Lower lobe of right lung (tissue), 2 donors: ENCODE results near the gene CFC1. TPM values are rescaled to one million over a fixed set of nuclear protein-coding genes. Genes with fewer than 3 reads are reported as not detected.
"Not testable (repeated sequence)": the region's sequence is repeated elsewhere in the genome, so short reads cannot be mapped to it uniquely, and the experiment has no call there.

Experiments used
- ATAC-seq, 2 donors: fragments of 200-7000 bp; cut with Tn5 transposase; one replicate each; pipeline ENCODE4 v1.9.1; 2020 to 2022; ENCODE audit warnings: mild to moderate bottlenecking in 2 of 2, moderate library complexity in 2 of 2
- DNase-seq: peaks from one replicate; pipeline ENCODE4 v3.0.0-alpha.2; 2020
- H3K27ac ChIP-seq: fragments of 200-600 bp; one replicate; pipeline ENCODE4 v1.8.0; 2022
- H3K27me3 ChIP-seq: fragments of 200-600 bp; one replicate; pipeline ENCODE4 v1.8.0; 2022; ENCODE audit warnings: low read depth
- H3K36me3 ChIP-seq: fragments of 200-600 bp; one replicate; pipeline ENCODE4 v1.8.0; 2022; ENCODE audit warnings: mild to moderate bottlenecking
- H3K4me1 ChIP-seq: fragments of 200-600 bp; one replicate; pipeline ENCODE4 v1.8.0; 2022
- H3K4me3 ChIP-seq: fragments of 200-600 bp; one replicate; pipeline ENCODE4 v1.8.0; 2022; ENCODE audit warnings: mild to moderate bottlenecking
- H3K9me3 ChIP-seq: fragments of 200-600 bp; one replicate; pipeline ENCODE4 v1.8.0; 2022
- intact Hi-C: fragments of 100-400 bp; cut with DNase I; formaldehyde crosslinking; loops from one replicate; pipeline ENCODE4 v1.11.0; 2022
- total RNA-seq: library from RNA; stranded (reverse); fragmentation: NEBNext Ultra II Directional; extraction: Animal tissue kit (Norgen Biotek cat#: 25700); gene quantifications from one replicate; pipeline ENCODE4 v1.2.1, GENCODE V29; 2021
- donor health status: DM: no; HTN: yes; CAD: no; lungs with severe emphysema.

The CFC1 gene
- total RNA-seq, 1 donor from 2014 or later = not detected

- peak in 1 of 2 donors; percentile 40 for ATAC-seq
- DNase-seq, H3K36me3 ChIP-seq, H3K4me3 ChIP-seq, H3K27ac ChIP-seq, H3K27me3 ChIP-seq, H3K9me3 ChIP-seq, intact Hi-C loops, H3K4me1 ChIP-seq: not testable (repeated sequence)
Measured at GRCh38 chr2:130594011-130594410, 5.4 kb downstream of the CFC1 start.

DNA sequence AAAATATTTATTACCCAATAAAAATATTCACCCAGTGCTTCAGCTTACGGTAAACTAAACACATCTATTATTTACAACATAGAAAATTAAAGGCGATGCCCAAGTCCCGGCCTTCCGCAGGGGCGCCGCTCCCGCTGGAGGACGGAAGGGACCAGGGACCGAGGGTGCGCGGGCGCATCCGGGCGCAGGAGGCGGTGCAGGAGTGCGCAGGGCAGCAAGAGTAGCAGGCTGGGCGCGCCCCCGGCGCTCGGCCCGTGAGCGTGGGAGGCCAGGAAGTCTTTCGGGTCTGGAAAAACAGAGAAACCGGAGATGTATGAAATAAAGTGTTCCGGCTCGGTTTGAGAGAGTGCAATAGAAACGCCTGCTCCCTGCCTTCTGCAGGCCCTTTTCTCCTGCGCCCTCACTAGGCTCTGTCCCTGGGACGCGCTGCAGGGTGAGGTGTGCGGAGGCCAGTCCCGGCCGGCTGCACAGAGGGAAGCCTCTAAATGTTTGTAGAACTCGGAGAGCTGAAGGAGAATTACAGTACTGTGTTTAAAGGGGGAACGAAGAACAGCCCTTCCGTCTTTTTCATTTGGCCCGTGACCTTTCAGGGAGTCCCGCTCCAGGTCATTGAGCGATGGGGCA, 6.5 kb downstream of the CFC1 start:
- DNase-seq, intact Hi-C loops, H3K27ac ChIP-seq, H3K4me1 ChIP-seq, H3K9me3 ChIP-seq, ATAC-seq, H3K4me3 ChIP-seq, H3K36me3 ChIP-seq, H3K27me3 ChIP-seq: not testable (repeated sequence)

GRCh38 chr2:130590842-130591359, 8.5 kb downstream of the CFC1 start:
- H3K9me3 ChIP-seq, H3K27me3 ChIP-seq, H3K4me3 ChIP-seq, H3K4me1 ChIP-seq, intact Hi-C loops, DNase-seq, H3K27ac ChIP-seq, H3K36me3 ChIP-seq: not testable (repeated sequence)
- peak; percentile 11 to 19 for ATAC-seq

- H3K36me3 ChIP-seq, DNase-seq: not testable (repeated sequence)
Measured at GRCh38 chr2:130590170-130590841, 9.1 kb downstream of the CFC1 start.

GRCh38 chr2:130588688-130589458, 10.5 kb downstream of the CFC1 start:
- H3K27me3 ChIP-seq, DNase-seq, H3K4me3 ChIP-seq, intact Hi-C loops, H3K9me3 ChIP-seq, H3K4me1 ChIP-seq, ATAC-seq, H3K27ac ChIP-seq, H3K36me3 ChIP-seq: not testable (repeated sequence)

More at GRCh38 chr2:130590170-130590841, 9.1 kb downstream of the CFC1 start:
- H3K9me3 ChIP-seq, H3K27me3 ChIP-seq, H3K4me1 ChIP-seq, intact Hi-C loops, H3K4me3 ChIP-seq, H3K27ac ChIP-seq: not testable (repeated sequence)
- peak in 1 of 2 donors; percentile 4 for ATAC-seq

- H3K27ac ChIP-seq, H3K27me3 ChIP-seq, intact Hi-C loops, DNase-seq, H3K4me3 ChIP-seq, H3K4me1 ChIP-seq, H3K9me3 ChIP-seq, H3K36me3 ChIP-seq, ATAC-seq: not testable (repeated sequence)
Measured at GRCh38 chr2:130584726-130585125, 14.6 kb downstream of the CFC1 start.

- H3K4me1 ChIP-seq, ATAC-seq, H3K36me3 ChIP-seq, H3K27me3 ChIP-seq, H3K4me3 ChIP-seq, H3K9me3 ChIP-seq, DNase-seq, H3K27ac ChIP-seq, intact Hi-C loops: not testable (repeated sequence)
Measured at GRCh38 chr2:130583582-130583981, 15.8 kb downstream of the CFC1 start.

DNA sequence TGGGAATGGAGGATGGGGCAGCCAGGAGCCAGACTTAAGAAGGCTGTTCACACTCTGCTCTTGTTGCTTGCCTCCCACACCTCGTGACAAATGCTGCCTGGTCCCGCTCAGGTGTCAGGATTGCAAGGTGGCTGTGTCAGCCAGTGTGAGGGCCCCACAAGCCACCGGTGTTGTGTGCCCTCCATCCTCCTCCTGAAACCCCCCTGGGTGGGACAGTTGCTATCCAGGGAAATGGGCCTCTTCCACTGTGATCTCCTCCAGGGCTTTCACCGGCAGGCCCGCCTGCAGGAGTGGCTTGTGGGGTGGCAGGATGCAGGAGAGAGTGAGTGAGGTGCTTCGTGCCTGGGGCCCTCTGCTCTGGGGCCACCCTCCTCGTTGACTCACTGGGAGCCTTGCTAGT, 16.4 kb downstream of the CFC1 start:
- H3K27ac ChIP-seq, H3K4me3 ChIP-seq, H3K27me3 ChIP-seq, ATAC-seq, DNase-seq, intact Hi-C loops, H3K36me3 ChIP-seq, H3K9me3 ChIP-seq, H3K4me1 ChIP-seq: not testable (repeated sequence)

- intact Hi-C loops, ATAC-seq, DNase-seq, H3K27ac ChIP-seq, H3K27me3 ChIP-seq, H3K9me3 ChIP-seq, H3K4me3 ChIP-seq, H3K36me3 ChIP-seq, H3K4me1 ChIP-seq: not testable (repeated sequence)
Measured at GRCh38 chr2:130581491-130581890, 17.9 kb downstream of the CFC1 start.

DNA sequence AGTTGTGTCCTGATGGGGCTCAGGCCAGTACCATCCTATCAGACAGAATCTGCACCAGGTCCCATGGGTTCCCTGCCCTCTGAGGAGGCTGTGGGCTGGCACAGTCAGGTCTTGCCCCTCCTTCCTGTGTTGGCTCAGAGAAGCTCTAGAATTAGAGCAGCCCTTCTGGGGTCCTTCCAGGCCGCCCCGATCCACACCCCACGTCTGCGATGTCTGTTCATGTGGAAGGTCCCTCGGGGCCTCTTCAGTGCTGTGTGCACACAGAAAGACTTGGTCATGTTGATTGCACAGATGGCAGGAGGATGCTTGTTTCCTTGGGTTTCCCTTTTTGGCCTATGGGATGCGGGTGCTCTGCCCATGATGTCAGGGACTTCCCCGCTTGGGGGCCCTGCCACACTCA, 20.3 kb downstream of the CFC1 start:
- H3K36me3 ChIP-seq, DNase-seq, H3K4me1 ChIP-seq, H3K27ac ChIP-seq, H3K4me3 ChIP-seq, intact Hi-C loops, ATAC-seq, H3K27me3 ChIP-seq, H3K9me3 ChIP-seq: not testable (repeated sequence)

DNA sequence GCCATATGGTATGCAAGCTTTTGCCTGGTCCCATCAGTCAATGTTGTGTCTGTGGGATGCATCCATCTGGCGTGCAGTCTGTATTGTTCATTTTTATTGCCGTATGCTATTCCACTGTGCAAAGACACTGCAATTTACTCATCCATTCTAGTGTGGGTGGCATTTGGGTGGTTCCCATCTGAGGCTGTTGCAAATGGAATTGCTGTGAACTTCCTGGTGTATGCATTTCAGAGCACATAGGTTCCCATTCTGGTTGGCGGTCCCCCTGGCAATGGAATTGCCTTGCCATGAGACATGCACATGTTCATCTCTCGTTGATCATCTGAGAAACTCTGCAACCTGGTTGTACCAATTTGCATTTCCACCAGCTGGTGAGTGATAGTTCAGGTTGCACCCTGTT, 21.8 kb downstream of the CFC1 start:
- H3K27me3 ChIP-seq, ATAC-seq, intact Hi-C loops, DNase-seq, H3K9me3 ChIP-seq, H3K4me3 ChIP-seq, H3K4me1 ChIP-seq, H3K27ac ChIP-seq, H3K36me3 ChIP-seq: not testable (repeated sequence)

GRCh38 chr2:130576209-130576784, 23.1 kb downstream of the CFC1 start:
- DNase-seq, H3K27me3 ChIP-seq, H3K4me3 ChIP-seq, H3K9me3 ChIP-seq, intact Hi-C loops, H3K36me3 ChIP-seq, H3K27ac ChIP-seq, H3K4me1 ChIP-seq: not testable (repeated sequence)
- peak in 1 of 2 donors; percentile 6 for ATAC-seq

DNA sequence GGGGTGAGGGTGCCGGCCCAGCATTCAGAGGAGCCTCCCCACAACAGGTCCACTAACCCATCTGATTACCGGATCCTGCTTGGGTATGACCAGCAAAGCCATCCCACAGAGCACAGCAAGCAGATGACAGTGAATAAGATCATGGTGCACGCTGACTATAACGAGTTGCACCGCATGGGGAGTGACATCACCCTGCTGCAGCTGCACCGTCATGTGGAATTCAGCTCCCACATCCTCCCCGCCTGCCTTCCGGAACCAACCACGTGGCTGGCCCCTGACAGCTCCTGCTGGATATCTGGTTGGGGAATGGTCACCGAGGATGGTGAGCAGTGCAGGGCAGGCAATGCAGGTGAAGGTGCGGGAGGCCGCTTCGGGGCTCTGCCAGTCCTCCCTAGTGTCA, 25.1 kb downstream of the CFC1 start:
- H3K4me3 ChIP-seq, H3K4me1 ChIP-seq, intact Hi-C loops: not testable (repeated sequence)

More for the DNA sequence above, 25.1 kb downstream of the CFC1 start:
- not testable (repeated sequence) for DNase-seq, H3K27me3 ChIP-seq, H3K36me3 ChIP-seq, H3K27ac ChIP-seq, H3K9me3 ChIP-seq, ATAC-seq
